ENCODE data around the gene SNRPA. TPM values are rescaled to one million over a fixed set of nuclear protein-coding genes. Genes with fewer than 3 reads are reported as not detected.

The SNRPA gene
- total and polyA plus RNA-seq, 2 of the 13 experiments (the other 11 are each of a cell fraction or from before 2014, with no cell fraction given) = 59.6 to 162 TPM

- TF ChIP-seq SIX1 (CRISPR knock-in tag; IDR thresholded peaks at IDR 0.05; ENCODE audit: borderline replicate concordance) (no peak), ZNF766 (CRISPR knock-in tag; IDR thresholded peaks at IDR 0.05; ENCODE audit: borderline replicate concordance) (peak; percentile 74; the same call in 1 of the 2 replicates), SMYD3 (CRISPR knock-in tag; IDR thresholded peaks at IDR 0.05) (no peak), TEF (CRISPR knock-in tag; IDR thresholded peaks at IDR 0.05) (peak; percentile 69; the same call in 1 of the 2 replicates), CREM (IDR thresholded peaks at IDR 0.05) (0 out of 2 replicates have a peak, but pooled peaks have one; percentile 8), CREM (CRISPR knock-in tag; IDR thresholded peaks at IDR 0.05) (no peak), FOXM1 (CRISPR knock-in tag; IDR thresholded peaks at IDR 0.05) (no peak), ZSCAN25 (CRISPR knock-in tag; IDR thresholded peaks at IDR 0.05) (peak; percentile 7; the same call in 1 of the 2 replicates), ZNF275 (CRISPR knock-in tag; IDR thresholded peaks at IDR 0.05; ENCODE audit: borderline replicate concordance) (no peak), KLF11 (CRISPR knock-in tag; IDR thresholded peaks at IDR 0.05) (0 out of 2 replicates have a peak, but pooled peaks have one; percentile 36), BCL6 (CRISPR knock-in tag; IDR thresholded peaks at IDR 0.05) (0 out of 2 replicates have a peak, but pooled peaks have one; percentile 21), SIN3A (IDR thresholded peaks at IDR 0.05; ENCODE audit: borderline replicate concordance, low read depth, low read length) (peak; percentile 76), GATAD1 (CRISPR knock-in tag; IDR thresholded peaks at IDR 0.05) (peak; percentile 72), ETS1 (CRISPR knock-in tag; IDR thresholded peaks at IDR 0.05) (peak; percentile 76; the same call in 1 of the 2 replicates), RAD21 (CRISPR knock-in tag; IDR thresholded peaks at IDR 0.05) (no peak), ZNF33A (CRISPR knock-in tag; IDR thresholded peaks at IDR 0.05; ENCODE audit: borderline replicate concordance) (no peak), ZNF678 (CRISPR knock-in tag; IDR thresholded peaks at IDR 0.05) (no peak), TRAFD1 (CRISPR knock-in tag; IDR thresholded peaks at IDR 0.05; ENCODE audit: borderline replicate concordance) (0 out of 2 replicates have a peak, but pooled peaks have one; percentile 78)
- TF ChIP-seq, protein P1, sequence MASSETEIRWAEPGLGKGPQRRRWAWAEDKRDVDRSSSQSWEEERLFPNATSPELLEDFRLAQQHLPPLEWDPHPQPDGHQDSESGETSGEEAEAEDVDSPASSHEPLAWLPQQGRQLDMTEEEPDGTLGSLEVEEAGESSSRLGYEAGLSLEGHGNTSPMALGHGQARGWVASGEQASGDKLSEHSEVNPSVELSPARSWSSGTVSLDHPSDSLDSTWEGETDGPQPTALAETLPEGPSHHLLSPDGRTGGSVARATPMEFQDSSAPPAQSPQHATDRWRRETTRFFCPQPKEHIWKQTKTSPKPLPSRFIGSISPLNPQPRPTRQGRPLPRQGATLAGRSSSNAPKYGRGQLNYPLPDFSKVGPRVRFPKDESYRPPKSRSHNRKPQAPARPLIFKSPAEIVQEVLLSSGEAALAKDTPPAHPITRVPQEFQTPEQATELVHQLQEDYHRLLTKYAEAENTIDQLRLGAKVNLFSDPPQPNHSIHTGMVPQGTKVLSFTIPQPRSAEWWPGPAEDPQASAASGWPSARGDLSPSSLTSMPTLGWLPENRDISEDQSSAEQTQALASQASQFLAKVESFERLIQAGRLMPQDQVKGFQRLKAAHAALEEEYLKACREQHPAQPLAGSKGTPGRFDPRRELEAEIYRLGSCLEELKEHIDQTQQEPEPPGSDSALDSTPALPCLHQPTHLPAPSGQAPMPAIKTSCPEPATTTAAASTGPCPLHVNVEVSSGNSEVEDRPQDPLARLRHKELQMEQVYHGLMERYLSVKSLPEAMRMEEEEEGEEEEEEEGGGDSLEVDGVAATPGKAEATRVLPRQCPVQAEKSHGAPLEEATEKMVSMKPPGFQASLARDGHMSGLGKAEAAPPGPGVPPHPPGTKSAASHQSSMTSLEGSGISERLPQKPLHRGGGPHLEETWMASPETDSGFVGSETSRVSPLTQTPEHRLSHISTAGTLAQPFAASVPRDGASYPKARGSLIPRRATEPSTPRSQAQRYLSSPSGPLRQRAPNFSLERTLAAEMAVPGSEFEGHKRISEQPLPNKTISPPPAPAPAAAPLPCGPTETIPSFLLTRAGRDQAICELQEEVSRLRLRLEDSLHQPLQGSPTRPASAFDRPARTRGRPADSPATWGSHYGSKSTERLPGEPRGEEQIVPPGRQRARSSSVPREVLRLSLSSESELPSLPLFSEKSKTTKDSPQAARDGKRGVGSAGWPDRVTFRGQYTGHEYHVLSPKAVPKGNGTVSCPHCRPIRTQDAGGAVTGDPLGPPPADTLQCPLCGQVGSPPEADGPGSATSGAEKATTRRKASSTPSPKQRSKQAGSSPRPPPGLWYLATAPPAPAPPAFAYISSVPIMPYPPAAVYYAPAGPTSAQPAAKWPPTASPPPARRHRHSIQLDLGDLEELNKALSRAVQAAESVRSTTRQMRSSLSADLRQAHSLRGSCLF (CRISPR knock-in tag; IDR thresholded peaks at IDR 0.05; ENCODE audit: borderline replicate concordance) = no peak
These were observed at the start of gene SNRPA (continued) for GRCh38 chr19:40750874-40751537.

Data from HepG2 (cell line).